Effector memory CD4-positive, alpha-beta T cell (primary cell): Measurements from ENCODE around the gene CAPN2.

ENCODE experiments used
- DNase-seq, 3 donors: peaks; one replicate each; pipeline ENCODE4 v3.0.0-alpha.2; 2020
- H3K27ac ChIP-seq: 2 replicates; pipeline ENCODE4 v1.7.0; 2013; ENCODE audit warnings: mild to moderate bottlenecking, low read length, moderate library complexity; ENCODE audit not compliant: insufficient read depth, poor library complexity, severe bottlenecking
- H3K27me3 ChIP-seq: replicated peaks from 2 replicates; pipeline ENCODE4 v1.7.0; 2013; ENCODE audit warnings: mild to moderate bottlenecking, low read length; ENCODE audit not compliant: insufficient read depth, control insufficient read depth, poor library complexity, severe bottlenecking
- H3K36me3 ChIP-seq: 2 replicates; pipeline ENCODE4 v1.7.0; 2013; ENCODE audit warnings: mild to moderate bottlenecking, low read length, moderate library complexity; ENCODE audit not compliant: control insufficient read depth, insufficient read depth
- H3K4me1 ChIP-seq: 2 replicates; pipeline ENCODE4 v1.7.0; 2013; ENCODE audit warnings: low read length, mild to moderate bottlenecking; ENCODE audit not compliant: control insufficient read depth, insufficient read depth, poor library complexity, severe bottlenecking
- H3K4me3 ChIP-seq: 2 replicates; pipeline ENCODE4 v1.7.0; 2013; ENCODE audit warnings: low read length, low read depth, mild to moderate bottlenecking; ENCODE audit not compliant: insufficient read depth, poor library complexity, severe bottlenecking
- H3K9me3 ChIP-seq: 2 replicates; pipeline ENCODE4 v1.7.0; 2013; ENCODE audit warnings: mild to moderate bottlenecking, low read length, moderate library complexity; ENCODE audit not compliant: control insufficient read depth
- total RNA-seq, 3 donors: gene quantifications; one replicate each; lab custom pipeline; 2026; lab: John Stamatoyannopoulos, UW

The CAPN2 gene
- total RNA-seq = 410 to 437 (median 432) reads per million in 3 donors

- Histone ChIP-seq H3K36me3 (no peaks in the 10 kb centered on the region), H3K4me3 (peak within 1 kb of the TSS; percentile 66), H3K27me3 (no peaks in the 10 kb centered on the region), H3K27ac (peak within 1 kb of the TSS; percentile 94), H3K4me1 (peaks cover 50% of the 10 kb centered on the region), H3K9me3 (no peaks in the 10 kb centered on the region)
- DNase-seq = peak; percentile 47 to 55 (median 53)
Observed at GRCh38 chr1:223712194-223712849, at the start of gene CAPN2. Gene CAPN2, plus strand, starts transcription at chr1:223712539. Its CDS starts 102 bp downstream, at chr1:223712641.

DNA sequence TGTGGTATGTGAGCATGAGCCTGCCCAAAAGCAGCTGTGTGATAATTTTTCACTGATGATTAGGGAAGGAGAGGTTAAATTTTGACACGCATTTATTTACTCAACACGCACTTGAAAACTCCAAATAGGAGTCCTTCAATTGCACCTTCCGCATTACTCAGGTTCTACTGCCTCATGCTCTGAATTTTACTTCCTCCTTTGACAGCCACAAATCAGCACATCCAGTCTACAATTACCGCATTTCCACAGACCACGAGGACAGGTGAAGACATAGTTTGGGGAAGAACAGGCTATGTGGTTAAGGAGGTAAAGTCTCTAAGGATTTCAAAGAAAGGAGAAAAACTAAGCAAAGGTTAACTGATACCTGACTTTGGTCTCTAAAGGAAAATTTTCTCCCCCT lies 49.4 kb upstream of the CAPN2 start:
- H3K27me3 ChIP-seq = no peaks in the 10 kb centered on the region
- no peak for DNase-seq
- H3K4me3 ChIP-seq = no peak overlapping the region
- no peaks in the 10 kb centered on the region for H3K9me3 ChIP-seq
- no peaks in the 10 kb centered on the region for H3K36me3 ChIP-seq
- H3K27ac ChIP-seq = no peak overlapping the region
- no peaks in the 10 kb centered on the region for H3K4me1 ChIP-seq

DNA sequence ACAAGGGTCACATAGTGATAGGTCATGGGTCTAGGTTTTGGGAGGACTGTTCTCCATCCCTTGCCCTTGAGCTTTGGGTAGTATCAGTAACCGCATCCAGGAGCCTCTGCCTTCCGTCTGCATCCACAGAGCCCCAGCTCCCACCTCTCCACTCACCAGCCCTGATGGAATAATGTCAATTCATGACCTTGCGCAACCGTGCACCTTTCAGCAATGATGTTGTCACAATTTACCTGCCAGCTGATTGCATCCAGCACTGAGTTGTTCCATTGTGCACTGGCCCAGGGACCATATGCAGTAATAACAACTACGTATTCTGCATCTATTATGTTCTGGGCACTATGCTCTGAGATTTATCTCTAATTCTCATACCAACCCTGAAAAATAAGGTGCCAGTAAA lies 48.2 kb upstream of the CAPN2 start:
- no peak overlapping the region for H3K4me3 ChIP-seq

DNA sequence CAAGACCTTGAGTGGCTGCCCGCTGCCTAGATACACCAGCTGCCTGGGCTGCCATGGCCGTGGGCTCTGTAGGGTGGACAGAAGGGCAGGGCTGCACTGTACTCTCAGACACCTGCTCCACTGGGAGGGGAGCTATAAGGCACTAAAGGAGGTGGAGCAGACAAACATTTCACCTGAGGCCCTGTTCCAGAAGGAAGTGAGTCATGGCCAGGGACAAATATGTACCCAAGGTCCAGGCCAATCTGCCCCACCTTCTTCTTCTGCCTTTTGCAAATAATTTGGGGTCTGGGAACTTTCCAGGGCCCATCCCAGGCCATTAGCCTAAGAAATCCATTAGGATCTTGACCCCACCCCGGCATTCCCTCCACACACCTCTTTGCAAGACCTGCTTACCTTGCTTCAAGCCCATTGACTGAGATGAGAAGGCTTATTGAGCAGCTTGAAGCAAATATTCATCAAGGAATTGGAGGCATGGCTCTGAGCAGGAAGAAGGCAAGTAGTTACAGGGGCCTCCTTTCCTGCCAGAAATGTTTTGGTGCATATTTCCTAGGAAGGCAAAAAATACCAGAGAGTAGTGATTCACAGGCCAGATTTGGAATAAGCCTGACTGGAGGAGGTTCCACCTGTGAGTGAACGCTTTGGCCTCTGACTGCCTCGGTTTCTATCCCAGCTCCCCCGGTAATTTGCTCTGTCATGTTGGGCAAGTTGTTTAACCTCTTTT lies 46.6 kb upstream of the CAPN2 start, which contains the start of gene CAPN8:
TSS of gene CAPN8 (minus strand) at position 110 of the 721 bp plus-strand sequence. CDS start at position 55, 55 bp downstream.
- Histone ChIP-seq H3K4me1 (no peaks in the 10 kb centered on the region), H3K9me3 (no peaks in the 10 kb centered on the region), H3K36me3 (no peaks in the 10 kb centered on the region), H3K27me3 (no peaks in the 10 kb centered on the region), H3K4me3 (no peak within 1 kb of the TSS), H3K27ac (no peak within 1 kb of the TSS)
- no peak for DNase-seq

More for the DNA sequence above, 48.2 kb upstream of the CAPN2 start:
- Histone ChIP-seq H3K9me3 (no peaks in the 10 kb centered on the region), H3K36me3 (no peaks in the 10 kb centered on the region), H3K27ac (no peak overlapping the region), H3K27me3 (no peaks in the 10 kb centered on the region), H3K4me1 (no peaks in the 10 kb centered on the region)
- no peak for DNase-seq

- Histone ChIP-seq H3K4me1 (no peaks in the 10 kb centered on the region), H3K27ac (no peak overlapping the region), H3K4me3 (no peak overlapping the region), H3K9me3 (no peaks in the 10 kb centered on the region), H3K27me3 (no peaks in the 10 kb centered on the region), H3K36me3 (no peaks in the 10 kb centered on the region)
- DNase-seq = no peak
Observed at GRCh38 chr1:223667484-223668182, 44.7 kb upstream of the CAPN2 start.

- Histone ChIP-seq H3K36me3 (no peaks in the 10 kb centered on the region), H3K4me3 (no peak overlapping the region), H3K4me1 (no peaks in the 10 kb centered on the region), H3K9me3 (no peaks in the 10 kb centered on the region), H3K27me3 (no peaks in the 10 kb centered on the region), H3K27ac (no peak overlapping the region)
- no peak for DNase-seq
Observed at GRCh38 chr1:223669003-223669795, 43.1 kb upstream of the CAPN2 start.

DNA sequence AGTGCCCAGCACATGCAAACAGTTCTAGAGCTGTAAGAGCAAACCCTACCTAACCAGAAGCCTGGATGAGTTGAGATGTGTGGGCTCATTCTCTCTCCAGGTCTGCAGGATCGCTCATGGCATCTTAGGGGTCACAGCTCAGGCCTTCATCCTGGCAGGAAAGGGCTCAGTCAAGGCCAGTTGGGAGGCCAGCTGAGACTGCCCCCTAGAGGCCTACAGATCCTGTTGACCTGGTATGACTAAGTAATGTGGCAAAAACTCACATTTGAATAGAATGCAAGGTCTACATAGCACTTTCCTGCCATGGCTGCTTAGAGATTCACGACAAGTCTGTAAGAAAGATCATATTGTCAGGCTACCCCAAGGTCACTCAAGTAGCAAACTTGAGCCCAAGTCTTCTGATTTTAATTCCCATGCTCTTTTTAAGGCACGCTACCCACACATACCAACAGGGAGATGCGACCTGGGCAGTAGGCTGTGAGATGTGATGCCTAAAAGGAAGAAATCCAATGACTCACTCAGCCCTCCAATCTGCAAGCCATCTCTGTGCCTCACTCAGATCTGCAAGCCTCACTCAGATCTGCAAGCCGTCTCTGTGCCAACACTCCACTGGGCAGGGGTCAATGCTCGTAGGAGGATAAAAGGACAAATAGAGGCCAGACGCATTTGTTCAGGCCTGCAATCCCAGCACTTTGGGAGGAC lies 41.7 kb upstream of the CAPN2 start:
- Histone ChIP-seq H3K27me3 (no peaks in the 10 kb centered on the region), H3K36me3 (no peaks in the 10 kb centered on the region), H3K27ac (no peak overlapping the region), H3K9me3 (no peaks in the 10 kb centered on the region), H3K4me1 (no peaks in the 10 kb centered on the region), H3K4me3 (no peak overlapping the region)
- DNase-seq = no peak

- no peaks in the 10 kb centered on the region for H3K27me3 ChIP-seq
- H3K4me1 ChIP-seq = no peaks in the 10 kb centered on the region
- H3K36me3 ChIP-seq = no peaks in the 10 kb centered on the region
- H3K9me3 ChIP-seq = peaks cover 7% of the 10 kb centered on the region
- H3K4me3 ChIP-seq = no peak overlapping the region
- H3K27ac ChIP-seq = no peak overlapping the region
- DNase-seq = no peak
Observed at GRCh38 chr1:223674119-223674890, 38.0 kb upstream of the CAPN2 start.
